T-helper 9 cell (primary cell): ENCODE measurements around the gene ZFP36L1.

Experiments
- DNase-seq: peaks from one replicate; pipeline ENCODE4 v3.0.0-alpha.2; 2020

The ZFP36L1 gene

DNA sequence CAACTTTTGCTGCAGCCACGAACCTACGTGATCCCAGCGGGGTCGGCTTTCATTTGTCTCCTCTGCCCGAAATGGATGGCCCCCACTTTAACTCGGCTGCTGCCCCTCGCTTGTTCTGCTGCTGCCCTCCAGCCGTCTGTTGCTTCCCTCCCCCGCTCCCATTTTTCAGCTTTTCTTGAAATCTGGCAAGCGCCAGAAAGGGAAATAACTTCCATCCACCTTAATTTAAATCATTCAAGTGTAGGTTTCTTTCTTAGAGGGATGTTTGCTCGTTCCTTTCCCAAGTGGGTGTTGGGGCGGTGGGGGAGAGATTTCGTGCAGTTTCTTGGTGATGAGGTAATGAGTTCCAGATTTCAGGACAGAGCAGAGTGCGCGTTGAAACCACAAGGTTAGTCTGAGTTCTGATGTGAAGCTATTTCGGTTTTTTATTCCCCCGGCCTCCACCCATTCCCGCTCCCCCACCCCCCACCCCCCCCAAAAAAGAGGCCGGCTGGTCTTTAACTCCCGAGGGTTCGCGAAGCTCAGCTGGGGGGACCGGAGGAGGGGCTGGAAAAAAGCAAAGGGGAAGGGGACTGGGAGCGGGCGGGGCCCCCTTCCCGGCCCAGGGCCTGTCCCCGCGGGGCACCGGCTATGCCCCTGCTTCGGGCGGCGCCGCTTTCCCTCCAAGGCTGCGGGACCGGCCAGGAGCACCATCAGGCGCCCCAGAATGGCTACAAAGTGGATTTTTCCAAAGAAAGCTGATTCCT, 2.2 kb upstream of the ZFP36L1 start:
- DNase-seq = peak; percentile 32

DNA sequence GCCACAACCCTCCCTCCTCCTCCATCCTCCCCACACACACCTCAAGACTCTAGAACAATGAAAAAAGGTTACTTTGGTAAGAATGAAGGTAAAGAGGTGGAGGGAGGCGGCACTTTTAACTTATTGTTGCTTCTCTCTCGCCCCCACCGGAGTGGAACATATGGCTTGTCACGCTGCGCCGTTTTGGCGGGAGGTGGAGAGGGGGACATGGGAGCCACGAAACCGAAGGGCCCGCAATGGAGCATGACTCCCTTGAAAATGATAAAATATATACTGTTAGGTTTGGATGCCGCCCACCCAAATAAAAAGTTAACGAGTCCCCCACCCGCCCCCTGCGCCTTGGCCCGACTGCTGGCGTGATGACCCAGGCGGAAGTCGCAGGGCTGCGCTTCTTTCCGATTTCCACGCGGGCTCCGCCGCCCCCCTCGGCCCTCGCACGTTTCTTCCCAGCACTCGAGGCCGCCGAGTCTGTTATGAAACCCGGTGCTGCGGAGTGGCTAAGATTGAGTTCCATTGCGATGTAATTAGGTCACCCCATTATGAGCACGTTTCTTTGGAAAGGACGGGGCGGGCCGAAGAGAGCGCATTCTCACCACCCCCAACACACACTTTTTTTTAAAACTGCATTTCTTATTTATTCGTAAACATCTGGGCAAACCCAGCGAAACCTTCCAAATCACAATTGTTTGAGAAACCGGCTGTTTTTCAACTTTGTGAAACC, 1.4 kb upstream of the ZFP36L1 start:
- peak; percentile 70 for DNase-seq

DNA sequence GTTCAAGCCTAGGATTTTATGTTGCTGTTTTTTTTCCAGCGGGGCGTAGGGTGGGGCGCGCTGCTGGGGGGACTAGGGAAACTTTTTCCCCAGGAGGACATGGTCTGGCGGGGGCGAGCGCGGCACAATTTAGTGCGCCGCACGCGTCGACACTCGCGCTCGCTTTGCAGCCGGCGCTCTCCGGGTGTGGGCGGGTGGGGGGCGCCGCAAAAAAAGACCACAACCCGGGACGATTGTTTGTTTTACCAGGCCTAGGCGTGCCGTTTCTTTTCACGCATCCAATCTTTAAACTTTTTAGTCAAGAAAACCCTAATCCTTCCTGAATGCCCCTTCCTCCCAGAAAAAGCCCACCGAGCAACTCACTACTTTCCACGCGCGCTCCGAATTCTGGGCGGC, 865 bp upstream of the ZFP36L1 start:
- DNase-seq = no peak

DNA sequence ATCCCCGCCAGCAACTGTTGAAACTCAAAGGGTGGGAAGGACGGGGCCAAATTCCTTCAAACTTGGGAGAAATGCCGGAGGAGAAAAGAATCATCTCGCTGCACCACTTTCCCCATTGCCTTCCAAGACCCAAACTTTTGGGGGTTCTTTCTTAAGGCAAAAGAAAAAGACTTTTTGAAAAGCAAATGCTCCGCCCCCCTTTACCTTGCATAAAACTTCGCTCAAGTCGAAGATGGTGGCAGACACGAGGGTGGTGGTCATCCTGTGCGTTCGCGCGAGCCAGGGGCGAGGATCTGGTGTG, 239 bp downstream of the ZFP36L1 start:
- DNase-seq = no peak

DNA sequence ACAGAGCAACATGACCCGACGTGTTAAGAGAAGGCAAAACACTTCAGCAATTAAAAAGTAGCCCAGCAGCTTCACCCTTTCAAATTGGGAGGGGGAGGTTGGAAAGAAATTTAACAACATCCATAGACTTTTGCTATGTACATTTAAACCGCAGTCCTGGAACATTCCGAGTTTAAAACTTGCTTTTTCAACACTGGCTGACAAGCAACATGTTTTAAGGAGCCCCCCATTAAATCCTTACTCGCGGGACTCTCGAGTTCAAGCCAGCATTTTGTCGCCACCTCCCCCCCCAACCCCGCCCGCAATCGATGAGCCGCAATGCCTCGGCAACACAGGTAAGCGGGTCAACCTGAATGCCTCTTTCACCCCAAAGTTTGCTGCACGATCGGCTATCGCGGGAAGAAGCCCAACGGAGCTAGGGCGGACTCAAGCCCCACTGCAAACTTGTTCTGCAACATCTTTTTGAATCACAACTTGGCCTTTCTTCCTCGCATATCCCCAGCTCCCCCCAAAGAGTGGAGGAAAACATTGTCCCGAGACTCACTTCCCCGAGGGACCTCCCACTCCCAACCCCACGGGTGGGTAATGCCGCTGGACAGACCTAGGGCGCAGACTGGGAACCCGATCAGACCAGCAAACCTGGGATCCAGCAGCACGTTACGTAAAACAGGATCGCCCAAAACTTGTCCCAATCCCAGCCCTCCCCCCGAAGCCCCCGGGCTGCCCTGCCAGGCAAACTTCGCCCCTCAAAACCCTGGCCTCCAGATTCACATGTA, 777 bp downstream of the ZFP36L1 start:
- no peak for DNase-seq

DNA sequence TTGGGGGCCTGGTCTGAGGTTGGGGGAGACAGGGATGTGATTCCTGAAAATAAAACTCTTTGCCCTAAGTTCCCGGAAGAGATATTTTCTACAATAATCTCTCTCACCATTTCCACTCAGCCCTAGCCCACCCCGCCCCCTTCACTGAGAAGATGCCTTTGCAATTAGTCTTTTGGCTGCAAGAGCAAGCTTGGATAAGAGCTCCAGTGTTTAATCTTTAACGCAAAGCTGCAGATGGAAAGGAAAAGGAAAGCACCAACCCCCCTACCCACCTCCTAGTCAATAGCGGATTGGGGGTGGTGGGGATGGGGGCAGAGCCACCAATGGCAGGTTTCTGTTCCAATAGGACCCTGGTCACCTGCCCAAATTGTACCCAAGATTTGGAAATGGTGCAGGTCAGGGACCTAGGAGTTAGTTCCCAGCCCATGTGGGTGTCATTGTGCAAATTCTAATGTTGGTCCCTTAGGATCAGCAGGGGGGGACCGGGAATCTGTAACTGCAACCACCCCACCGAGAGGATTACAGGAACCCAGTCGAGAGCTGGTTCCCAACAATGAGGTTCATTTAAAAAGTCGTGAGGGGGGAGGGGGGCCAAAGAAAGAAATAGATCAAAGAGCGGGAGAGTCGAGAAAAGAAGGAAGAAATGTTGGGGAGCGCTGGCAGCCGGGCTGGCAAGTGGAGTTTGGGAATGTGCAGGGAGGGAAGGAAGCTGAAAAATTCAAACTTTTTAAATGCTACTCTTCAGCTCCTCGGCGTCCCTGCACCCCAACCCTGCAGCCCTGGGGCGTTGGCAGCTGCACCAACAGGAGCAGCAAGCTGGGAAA, 1.6 kb downstream of the ZFP36L1 start:
- DNase-seq = no peak

DNA sequence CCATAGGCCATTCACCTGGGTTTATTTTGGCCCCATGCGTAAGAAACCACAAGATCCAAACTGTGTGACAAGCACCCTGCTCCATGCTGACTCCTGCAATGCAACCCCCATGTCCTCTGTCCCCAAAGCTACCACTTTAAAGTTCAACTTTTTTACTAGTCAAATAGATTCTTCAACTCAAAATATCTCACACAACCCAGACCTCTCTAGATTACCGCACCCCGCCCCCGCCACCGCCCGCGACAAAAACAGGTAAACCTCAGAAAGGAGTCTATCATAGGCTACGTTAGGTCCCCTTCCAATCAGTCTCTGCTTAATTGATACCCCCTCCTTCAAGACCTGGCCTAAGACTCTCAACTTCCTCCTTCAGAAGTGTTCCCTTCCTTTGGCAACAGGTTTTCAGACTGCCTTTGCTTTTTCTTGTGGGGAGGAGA, 2.2 kb downstream of the ZFP36L1 start:
- peak; percentile 54 for DNase-seq

DNA sequence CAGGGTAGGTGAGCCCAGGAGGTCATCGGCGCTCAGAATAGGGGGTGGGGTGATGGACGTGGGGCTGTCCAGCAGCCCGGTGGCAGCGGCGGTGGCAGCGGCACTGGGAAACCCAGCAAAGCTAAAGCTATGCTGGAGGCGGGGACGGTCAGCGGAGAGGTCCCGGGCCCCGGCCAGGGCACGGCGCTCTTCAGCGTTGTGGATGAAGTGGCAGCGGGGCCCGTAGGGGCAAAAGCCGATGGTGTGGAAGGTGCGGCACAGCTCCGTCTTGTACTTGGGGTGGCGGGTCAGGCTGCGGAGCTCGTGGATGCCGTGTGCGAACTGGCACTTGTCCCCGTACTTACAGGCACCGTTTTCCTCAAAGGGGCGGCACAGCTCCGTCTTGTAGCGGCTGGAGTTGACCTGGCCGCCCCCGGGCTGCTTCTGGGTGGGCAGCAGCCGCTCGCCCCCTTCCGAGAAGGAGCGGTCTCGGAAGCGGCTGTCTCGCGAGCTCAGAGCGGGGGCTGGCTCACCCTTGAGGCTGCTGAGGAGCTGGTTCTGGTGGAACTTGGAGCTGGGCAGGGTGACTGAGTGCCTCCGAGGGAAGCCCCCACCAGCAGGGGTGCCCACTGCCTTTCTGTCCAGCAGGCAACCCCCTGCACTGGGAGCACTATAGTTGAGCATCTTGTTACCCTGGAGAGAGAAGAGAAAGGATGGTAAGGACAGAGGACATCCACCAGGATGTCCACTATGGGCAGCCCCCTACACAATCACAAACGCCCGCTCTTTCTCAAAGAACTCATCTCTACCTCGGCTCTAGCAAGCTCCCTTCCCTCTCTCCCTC, 2.8 kb downstream of the ZFP36L1 start:
- DNase-seq = no peak

DNA sequence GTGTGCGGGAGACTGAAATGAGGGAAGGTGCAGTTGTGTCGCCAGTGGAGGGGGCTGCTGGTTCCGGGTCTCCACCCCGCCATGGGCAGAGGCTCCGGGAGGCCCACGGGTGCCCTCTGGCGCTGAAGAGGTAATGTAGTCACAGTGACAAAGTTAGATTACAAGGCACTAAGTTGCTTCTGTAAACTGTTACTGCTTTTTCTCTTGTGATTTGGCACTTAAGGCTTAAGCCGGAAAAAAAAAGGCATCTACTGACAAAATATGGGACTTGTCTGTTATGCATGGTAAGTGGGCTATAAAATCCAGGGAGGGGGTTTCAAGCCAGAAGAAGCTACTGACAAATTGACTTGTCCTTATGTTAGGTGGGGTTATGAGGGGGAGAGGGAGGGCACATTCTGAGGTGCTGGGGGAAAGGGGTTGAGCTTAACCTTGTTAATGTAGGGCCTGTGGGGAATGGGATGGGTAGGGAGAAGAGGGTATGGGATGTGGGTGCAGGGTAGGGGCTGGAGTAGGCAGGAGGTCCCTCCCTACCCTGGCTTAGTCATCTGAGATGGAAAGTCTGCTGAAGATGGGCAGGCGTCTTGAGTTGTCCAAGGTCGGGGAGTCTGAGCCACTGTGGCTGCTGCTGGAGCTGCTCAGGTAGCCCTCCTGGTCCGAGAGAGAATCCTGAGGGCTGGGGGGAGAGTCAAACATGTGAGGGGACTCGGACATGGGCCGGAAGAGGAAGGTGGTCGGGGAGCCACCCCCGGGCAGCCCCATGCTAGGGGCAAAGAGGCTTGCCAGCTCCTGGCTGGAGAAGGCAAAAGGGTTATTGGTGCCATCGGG, 3.7 kb downstream of the ZFP36L1 start:
- DNase-seq = peak; percentile 79

DNA sequence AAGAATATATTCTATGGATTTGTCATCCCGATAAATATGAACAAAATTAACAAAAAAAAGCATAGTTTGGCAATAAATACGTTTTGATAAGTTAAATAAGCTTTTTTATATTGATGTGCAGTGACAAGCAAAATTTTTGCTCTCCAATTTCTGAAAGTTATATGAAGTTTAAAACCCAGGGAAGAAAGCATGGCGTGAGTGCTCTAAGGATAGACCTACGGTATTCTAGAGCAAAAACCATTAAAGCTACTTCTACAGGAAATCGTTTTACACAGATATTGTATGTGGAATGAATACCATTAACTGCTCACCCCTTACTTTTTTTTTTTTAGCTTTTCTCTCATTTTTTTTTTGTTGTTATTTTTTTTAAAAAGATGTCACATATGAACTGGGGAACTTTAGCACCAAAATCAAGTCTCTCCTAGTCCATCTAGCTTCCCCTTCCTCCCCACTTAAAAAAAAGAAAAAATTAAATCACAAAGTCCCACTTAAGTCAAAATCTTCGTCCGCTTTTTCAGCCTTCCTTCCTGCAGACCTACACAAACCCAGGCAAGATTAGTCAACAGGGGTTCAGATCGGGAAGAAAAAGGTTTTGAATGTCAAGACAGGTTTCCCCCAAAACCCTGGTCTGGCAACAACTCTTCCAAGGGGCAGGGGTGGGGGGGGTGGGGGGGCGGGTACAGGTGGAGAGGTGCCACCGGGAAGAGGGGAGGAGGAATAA, 4.4 kb downstream of the ZFP36L1 start:
- DNase-seq = no peak

DNA sequence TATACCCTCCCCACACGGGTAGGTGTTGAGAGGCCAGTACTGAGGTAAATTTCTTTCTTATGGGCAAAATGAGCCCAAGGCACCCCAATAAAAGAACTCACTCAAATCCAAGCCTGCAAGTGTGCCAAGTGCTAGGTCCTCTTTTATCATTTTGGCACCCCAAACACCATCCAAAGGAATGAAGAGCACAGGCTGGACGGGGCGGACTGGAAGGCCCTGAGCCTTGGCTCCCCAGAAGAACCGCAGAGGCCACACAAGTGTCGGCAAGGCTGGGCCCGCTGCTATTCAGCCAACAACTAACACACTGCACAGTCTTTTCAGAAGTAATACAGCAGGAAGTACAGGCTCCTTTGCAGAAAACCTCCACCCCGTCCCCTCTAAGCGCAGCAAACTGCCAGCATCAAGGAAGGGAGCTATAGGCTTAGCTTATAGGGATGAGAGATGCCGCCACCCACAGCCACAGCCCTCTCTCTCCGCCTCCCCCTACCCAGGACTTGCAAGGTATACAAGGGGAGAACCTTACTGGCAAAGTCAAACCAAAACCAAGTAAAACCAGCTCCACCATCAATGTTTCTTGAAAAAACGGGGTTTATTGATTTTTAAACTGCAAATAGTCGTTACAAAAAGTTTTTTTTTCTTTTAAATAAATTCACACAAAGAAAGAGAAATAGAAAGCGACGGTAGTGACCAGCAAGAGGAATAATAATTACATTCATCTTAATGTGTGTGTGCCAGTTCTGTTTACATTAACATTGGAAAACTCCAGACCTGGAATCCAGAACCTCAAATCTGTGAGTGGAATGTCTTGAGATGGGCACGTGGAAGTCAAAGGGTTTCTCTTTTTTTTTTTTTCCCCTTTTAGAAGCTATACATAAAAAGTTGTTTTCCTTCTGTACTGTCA, 5.5 kb downstream of the ZFP36L1 start:
- no peak for DNase-seq

DNA sequence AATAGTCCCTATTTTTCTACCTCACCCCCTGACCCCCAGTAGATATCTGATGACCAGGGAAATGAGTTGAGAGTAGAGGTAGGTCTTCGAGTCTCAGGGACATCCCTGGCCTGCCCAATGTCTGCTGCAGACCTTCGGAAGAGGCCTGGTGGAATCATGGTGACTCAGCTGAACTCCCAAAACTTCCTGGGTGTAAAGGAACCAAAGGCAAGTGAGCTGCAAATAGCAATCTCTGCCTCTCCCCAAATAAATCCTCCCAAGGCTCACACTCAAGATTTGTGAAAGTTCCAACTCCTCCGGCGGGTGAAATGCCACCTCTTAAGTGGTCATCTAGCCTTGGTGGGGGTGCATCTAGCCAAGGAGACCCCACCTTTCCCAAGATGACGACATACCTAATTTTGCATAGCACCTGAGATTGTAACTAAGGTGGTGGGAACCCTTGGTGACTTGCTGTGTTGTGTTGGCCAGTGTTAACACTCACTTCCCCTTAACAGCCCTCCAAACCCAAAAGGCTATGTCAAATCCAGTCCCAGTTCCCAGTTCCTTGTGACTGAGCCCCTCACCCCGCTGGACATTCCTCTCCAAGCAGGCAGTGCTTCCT, 6.3 kb downstream of the ZFP36L1 start:
- DNase-seq = no peak

DNA sequence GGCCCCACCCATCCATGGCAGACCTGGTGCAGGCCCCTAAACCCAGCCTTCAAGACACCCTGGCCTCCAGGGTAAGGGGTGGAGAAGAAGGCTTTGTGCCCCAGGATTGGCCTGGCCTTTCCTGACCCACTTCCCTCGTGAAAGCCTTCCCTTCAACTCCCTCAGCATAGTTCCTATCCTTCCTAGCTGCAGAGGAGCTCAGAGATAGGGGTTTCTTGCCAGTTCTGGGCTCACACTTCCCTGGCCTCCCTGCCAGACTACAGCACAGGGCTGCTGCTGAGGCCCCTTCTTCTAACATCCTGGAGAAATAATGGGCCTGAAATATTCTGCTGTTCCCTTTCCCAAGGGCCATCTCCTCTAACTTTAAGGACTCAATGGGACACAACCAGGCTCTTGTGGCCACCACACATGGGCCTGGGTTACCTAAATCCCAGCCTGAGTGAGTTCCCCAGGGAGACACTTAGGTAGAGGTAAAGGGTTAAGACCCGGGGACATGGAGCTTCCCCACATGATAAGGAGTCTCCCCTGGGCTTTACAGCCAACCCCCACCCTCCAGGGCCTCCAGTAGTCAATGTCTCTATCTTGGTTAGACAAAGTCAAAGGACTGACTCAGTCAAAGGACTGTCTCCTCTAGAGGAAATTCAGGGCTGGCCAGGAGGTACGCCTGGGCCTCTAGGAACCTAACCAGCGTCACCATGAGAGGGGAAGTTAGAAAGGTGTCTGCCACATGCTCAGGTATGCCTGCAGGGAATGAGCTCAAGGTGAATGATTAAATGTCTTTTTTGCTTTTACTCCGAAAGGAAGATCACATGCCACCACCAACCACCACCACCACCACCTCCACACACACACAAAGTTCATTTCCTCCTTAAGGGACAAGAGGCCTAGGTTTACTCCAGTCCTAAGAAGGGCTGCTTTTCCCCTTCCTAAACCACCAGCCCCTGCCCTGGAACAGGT, 7.1 kb downstream of the ZFP36L1 start:
- DNase-seq = peak; percentile 43

DNA sequence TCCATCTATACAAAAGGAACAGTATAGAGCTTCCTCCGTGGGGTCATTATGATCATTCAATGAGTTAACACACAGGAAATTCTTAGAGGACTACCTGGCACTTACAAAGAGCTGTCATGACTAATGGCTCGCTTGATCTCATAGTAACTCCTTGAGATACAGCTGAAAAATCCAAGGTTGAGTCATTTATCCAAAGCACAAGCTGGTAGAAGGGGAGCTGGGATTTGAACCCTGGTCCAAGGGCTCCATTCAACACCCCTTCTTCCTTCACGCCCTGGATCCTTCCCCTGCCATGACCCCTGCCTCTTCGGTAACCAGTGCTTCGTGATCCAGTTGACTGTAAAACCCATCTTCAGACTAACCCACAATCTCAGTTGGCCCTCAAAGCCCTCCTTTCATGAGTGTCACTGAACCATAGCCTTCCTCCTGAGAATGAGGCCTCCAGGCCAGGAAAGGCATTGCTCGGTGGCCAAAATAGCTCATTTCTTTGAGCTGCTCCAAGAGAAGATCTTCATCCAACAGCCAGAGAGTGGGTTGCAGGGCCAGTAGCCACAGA, 7.8 kb downstream of the ZFP36L1 start:
- no peak for DNase-seq

DNA sequence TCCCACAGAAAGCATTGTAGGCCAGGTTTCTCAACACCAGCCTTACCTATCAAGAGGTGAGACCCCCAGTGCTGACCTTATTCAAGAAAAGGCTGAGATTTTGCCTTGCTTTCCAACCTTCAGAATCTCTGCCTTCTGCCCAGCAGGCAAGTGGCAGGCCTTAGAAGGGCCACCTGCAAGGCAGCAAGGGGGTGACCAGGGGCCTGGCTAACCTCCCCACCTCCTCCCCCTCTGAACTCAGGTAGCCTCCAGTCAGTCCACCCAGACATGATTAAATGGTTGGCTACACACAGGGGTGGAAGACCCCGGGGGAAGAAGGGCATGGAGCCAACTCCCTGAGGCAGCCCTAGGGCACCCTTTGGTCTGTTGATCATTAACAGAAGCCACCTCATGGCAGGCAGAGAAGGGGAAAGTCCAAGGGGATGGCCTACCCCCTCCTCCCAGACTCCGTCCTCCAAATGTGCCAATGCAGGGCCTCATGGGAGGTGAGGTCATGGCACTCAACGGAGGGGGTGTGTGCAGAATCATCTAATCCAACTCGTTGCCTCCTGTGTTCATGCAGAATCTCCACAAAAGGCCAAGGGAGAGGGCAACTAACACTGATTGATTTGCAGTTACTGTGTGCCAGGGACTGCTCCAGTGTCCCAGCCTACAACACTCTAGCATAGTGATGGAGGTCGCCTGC, 8.5 kb downstream of the ZFP36L1 start:
- DNase-seq = no peak

DNA sequence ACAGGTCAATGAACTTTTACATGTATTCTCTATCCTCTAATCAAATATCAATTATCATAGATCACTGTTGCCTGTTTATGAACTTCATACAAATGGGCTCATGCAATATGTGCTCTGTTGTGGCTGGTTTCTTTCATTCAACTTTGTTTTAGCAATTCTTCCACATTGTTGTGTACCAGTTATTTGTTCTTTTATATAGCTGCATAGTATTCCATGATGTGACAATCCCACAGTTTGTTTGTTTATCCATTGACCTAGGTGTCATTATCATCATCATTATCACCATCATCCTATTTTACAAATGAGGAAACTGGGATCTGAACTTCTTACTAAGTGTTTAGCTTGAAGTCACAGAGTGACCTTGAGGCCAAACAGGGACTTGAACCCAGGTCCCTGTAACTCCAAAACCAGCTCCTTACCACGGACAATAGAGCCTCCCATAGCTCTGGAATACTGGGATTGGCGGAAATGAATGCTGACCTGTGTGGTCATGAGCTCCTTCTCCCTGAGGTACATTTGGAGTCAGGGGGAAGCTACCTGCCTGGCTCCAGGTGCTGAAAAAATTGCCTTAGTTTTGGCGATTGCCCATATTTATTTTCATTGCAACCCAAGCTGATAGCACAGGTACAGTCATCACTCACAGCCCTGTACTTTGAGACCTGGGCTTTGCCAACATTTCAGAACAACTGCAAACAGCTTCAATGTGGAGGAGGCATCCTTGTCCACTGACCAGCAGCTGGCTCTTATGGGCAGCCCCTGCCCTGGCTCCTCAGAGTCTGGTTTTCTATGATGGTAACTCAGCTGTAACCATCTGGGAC, 9.2 kb downstream of the ZFP36L1 start:
- no peak for DNase-seq
